Hepatocyte (in vitro differentiated cells): ENCODE data around the gene MBD4. TPM values are rescaled to one million over a fixed set of nuclear protein-coding genes. Genes with fewer than 3 reads are reported as not detected.
A peak's percentile ranks its signal among the peaks of the same experiment; 100 is the strongest.

Experiments used
- DNase-seq: peaks from one replicate; pipeline ENCODE4 v3.0.0-alpha.2; 2016; ENCODE audit warnings: low spot score
- H2AFZ ChIP-seq: fragments of 200-600 bp; sonication (generic); 2 replicates; pipeline ENCODE4 v1.6.0; 2016; ENCODE audit warnings: antibody characterized with exemption, mild to moderate bottlenecking
- H3K27ac ChIP-seq: fragments of 200-600 bp; sonication (generic); 2 replicates; pipeline ENCODE4 v1.5.1; 2016; ENCODE audit warnings: mild to moderate bottlenecking
- H3K27me3 ChIP-seq: fragments of 200-600 bp; sonication (generic); 2 replicates; pipeline ENCODE4 v1.6.1; 2016
- H3K36me3 ChIP-seq: fragments of 200-600 bp; sonication (generic); replicated peaks from 2 replicates; pipeline ENCODE4 v1.5.1; 2016; ENCODE audit warnings: low read depth; ENCODE audit not compliant: insufficient read depth
- H3K4me1 ChIP-seq: fragments of 200-600 bp; sonication (generic); 2 replicates; pipeline ENCODE4 v1.5.1; 2016; ENCODE audit warnings: mild to moderate bottlenecking, moderate library complexity; ENCODE audit not compliant: insufficient read depth
- H3K4me2 ChIP-seq: fragments of 200-600 bp; sonication (generic); 2 replicates; pipeline ENCODE4 v1.6.0; 2016
- H3K4me3 ChIP-seq: fragments of 200-600 bp; sonication (generic); 2 replicates; pipeline ENCODE4 v1.5.1; 2016; ENCODE audit warnings: mild to moderate bottlenecking
- H3K79me2 ChIP-seq: fragments of 200-600 bp; sonication (generic); 2 replicates; pipeline ENCODE4 v1.6.0; 2017; ENCODE audit warnings: mild to moderate bottlenecking
- H3K9me2 ChIP-seq: fragments of 200-600 bp; sonication (generic); replicated peaks from 2 replicates; pipeline ENCODE4 v1.6.0; 2017; ENCODE audit warnings: mild to moderate bottlenecking; ENCODE audit not compliant: insufficient read depth
- H3K9me3 ChIP-seq: fragments of 200-600 bp; sonication (generic); 2 replicates; pipeline ENCODE4 v1.5.1; 2016; ENCODE audit warnings: low read depth, mild to moderate bottlenecking
- H4K20me1 ChIP-seq: fragments of 200-600 bp; sonication (generic); 2 replicates; pipeline ENCODE4 v1.6.0; 2016; ENCODE audit warnings: mild to moderate bottlenecking; ENCODE audit not compliant: insufficient read depth, poor library complexity, severe bottlenecking
- EZH2 ChIP-seq: fragments of 200-600 bp; sonication (generic); IDR thresholded peaks from 2 replicates; pipeline ENCODE4 v1.6.1; 2016; ENCODE audit warnings: antibody characterized with exemption, mild to moderate bottlenecking, borderline replicate concordance
- EZH2phosphoT487 ChIP-seq: fragments of 200-600 bp; sonication (generic); IDR thresholded peaks from one replicate; pipeline ENCODE4 v1.6.1; 2018; ENCODE audit warnings: antibody characterized with exemption, mild to moderate bottlenecking, low read depth, moderate library complexity; ENCODE audit not compliant: unreplicated experiment, severe bottlenecking
- WGBS: methylation state at CpG from one replicate; pipeline ENCODE4 v1.1.6; 2016; ENCODE audit warnings: low lambda C conversion rate; ENCODE audit errors: missing lambda C conversion rate; 5-methylcytosine and 5-hydroxymethylcytosine counted together
- polyA plus RNA-seq: library from polyadenylated mRNA; unstranded; fragments of >200 nt; fragmentation: Nextera tagmentation; extraction: Ambion mirVana; gene quantifications from 2 replicates; pipeline ENCODE4 v1.2.1, GENCODE V29; 2016
- total RNA-seq: library from RNA; depleted of rRNA; stranded (reverse); fragments of >200 nt; gene quantifications from 2 replicates; pipeline ENCODE4 v1.2.3, GENCODE V29; 2014
- TF ChIP-seq, protein P1 (sequence below): fragments of 200-600 bp; sonication (generic); IDR thresholded peaks from 2 replicates; pipeline ENCODE4 v1.5.1; 2016; ENCODE audit warnings: antibody characterized with exemption, mild to moderate bottlenecking; ENCODE audit not compliant: poor library complexity

The MBD4 gene
- total and polyA plus RNA-seq, 2 experiments from 2014 or later = 22.2 to 27.5 TPM

- no peaks in the 10 kb centered on the region for H3K27me3 ChIP-seq
- no peaks in the 10 kb centered on the region for H3K36me3 ChIP-seq
- no peak for DNase-seq
- H3K27ac ChIP-seq = peak overlapping the region; percentile 82
- H4K20me1 ChIP-seq = no peaks in the 10 kb centered on the region
- no peak overlapping the region for H3K4me3 ChIP-seq
- peak overlapping the region; percentile 15 for H3K4me2 ChIP-seq
- H3K9me2 ChIP-seq = no peaks in the 10 kb centered on the region
- H3K9me3 ChIP-seq = no peaks in the 10 kb centered on the region
- H3K4me1 ChIP-seq = peaks cover 7% of the 10 kb centered on the region
- no peak overlapping the region for H2AFZ ChIP-seq
- WGBS = 73% methylated on average over 6 of the region's 6 CpGs
- no peaks in the 10 kb centered on the region for H3K79me2 ChIP-seq
- TF ChIP-seq EZH2phosphoT487 (no peak), EZH2 (no peak)
- TF ChIP-seq, protein P1, sequence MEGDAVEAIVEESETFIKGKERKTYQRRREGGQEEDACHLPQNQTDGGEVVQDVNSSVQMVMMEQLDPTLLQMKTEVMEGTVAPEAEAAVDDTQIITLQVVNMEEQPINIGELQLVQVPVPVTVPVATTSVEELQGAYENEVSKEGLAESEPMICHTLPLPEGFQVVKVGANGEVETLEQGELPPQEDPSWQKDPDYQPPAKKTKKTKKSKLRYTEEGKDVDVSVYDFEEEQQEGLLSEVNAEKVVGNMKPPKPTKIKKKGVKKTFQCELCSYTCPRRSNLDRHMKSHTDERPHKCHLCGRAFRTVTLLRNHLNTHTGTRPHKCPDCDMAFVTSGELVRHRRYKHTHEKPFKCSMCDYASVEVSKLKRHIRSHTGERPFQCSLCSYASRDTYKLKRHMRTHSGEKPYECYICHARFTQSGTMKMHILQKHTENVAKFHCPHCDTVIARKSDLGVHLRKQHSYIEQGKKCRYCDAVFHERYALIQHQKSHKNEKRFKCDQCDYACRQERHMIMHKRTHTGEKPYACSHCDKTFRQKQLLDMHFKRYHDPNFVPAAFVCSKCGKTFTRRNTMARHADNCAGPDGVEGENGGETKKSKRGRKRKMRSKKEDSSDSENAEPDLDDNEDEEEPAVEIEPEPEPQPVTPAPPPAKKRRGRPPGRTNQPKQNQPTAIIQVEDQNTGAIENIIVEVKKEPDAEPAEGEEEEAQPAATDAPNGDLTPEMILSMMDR = no peak
These were observed 21.9 kb upstream of the MBD4 start for GRCh38 chr3:129461461-129462146.

- no peak for TF ChIP-seq EZH2phosphoT487
- TF ChIP-seq EZH2 = no peak
- TF ChIP-seq, protein P1 = no peak
- no peak for DNase-seq
- Histone ChIP-seq H3K36me3 (no peaks in the 10 kb centered on the region), H2AFZ (no peak overlapping the region), H3K27me3 (no peaks in the 10 kb centered on the region), H3K9me3 (no peaks in the 10 kb centered on the region), H3K4me1 (peaks cover 7% of the 10 kb centered on the region), H4K20me1 (no peaks in the 10 kb centered on the region), H3K79me2 (no peaks in the 10 kb centered on the region), H3K27ac (peak overlapping the region; percentile 82), H3K4me2 (no peak overlapping the region), H3K4me3 (no peak overlapping the region), H3K9me2 (no peaks in the 10 kb centered on the region)
- 87% methylated on average over 1 of the region's 1 CpG for WGBS
These were observed 21.3 kb upstream of the MBD4 start for GRCh38 chr3:129461022-129461421.

DNA sequence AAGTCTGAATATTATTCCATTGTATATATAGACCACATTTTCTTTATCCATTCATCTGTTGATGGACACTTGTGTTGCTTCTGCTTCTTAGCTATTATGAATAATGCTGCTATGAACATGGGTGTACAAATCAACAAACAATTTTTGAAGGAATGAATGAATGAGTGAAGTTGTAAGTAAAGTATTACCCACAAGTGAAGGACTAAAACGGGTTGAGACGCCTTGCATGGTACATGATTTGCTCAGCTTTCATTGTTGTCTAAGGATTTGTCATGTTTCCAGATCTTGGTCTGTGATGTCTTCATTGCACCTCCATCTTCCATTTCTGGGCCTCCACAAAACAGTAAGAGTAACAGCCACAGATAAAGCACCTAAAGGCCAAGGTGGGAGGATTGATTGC lies 20.8 kb upstream of the MBD4 start:
- H3K4me1 ChIP-seq = peaks cover 7% of the 10 kb centered on the region
- H2AFZ ChIP-seq = no peak overlapping the region
- H3K9me3 ChIP-seq = no peaks in the 10 kb centered on the region
- H3K79me2 ChIP-seq = no peaks in the 10 kb centered on the region
- DNase-seq = no peak
- H3K27ac ChIP-seq = peak overlapping the region; percentile 82
- H3K4me3 ChIP-seq = no peak overlapping the region
- H3K4me2 ChIP-seq = no peak overlapping the region
- 73% methylated on average over 2 of the region's 2 CpGs for WGBS
- no peaks in the 10 kb centered on the region for H3K27me3 ChIP-seq
- no peaks in the 10 kb centered on the region for H3K36me3 ChIP-seq
- no peaks in the 10 kb centered on the region for H4K20me1 ChIP-seq
- TF ChIP-seq EZH2phosphoT487 (no peak), EZH2 (no peak)
- TF ChIP-seq, protein P1 = no peak
- no peaks in the 10 kb centered on the region for H3K9me2 ChIP-seq

GRCh38 chr3:129460155-129460554 lies 20.4 kb upstream of the MBD4 start:
- H3K27ac ChIP-seq = no peak overlapping the region
- no peak overlapping the region for H3K4me3 ChIP-seq
- no peaks in the 10 kb centered on the region for H4K20me1 ChIP-seq
- H3K9me3 ChIP-seq = no peaks in the 10 kb centered on the region
- no peaks in the 10 kb centered on the region for H3K36me3 ChIP-seq
- TF ChIP-seq EZH2 = no peak
- no peak for TF ChIP-seq EZH2phosphoT487
- TF ChIP-seq, protein P1 = no peak
- DNase-seq = no peak
- no peaks in the 10 kb centered on the region for H3K27me3 ChIP-seq
- H3K4me2 ChIP-seq = no peak overlapping the region
- no peak overlapping the region for H2AFZ ChIP-seq
- H3K79me2 ChIP-seq = no peaks in the 10 kb centered on the region
- 91% methylated on average over 3 of the region's 3 CpGs for WGBS
- H3K9me2 ChIP-seq = no peaks in the 10 kb centered on the region
- H3K4me1 ChIP-seq = peaks cover 7% of the 10 kb centered on the region
